Neural progenitor cell (in vitro differentiated cells): Measurements from ENCODE around the gene NFE2.

Experiments used
- EZH2 ChIP-seq: fragments of 200-600 bp; sonication (generic); IDR thresholded peaks from 2 replicates; pipeline ENCODE4 v1.6.1; 2017; ENCODE audit warnings: antibody characterized with exemption, mild to moderate bottlenecking, moderate library complexity
- EZH2phosphoT487 ChIP-seq: fragments of 200-600 bp; sonication (generic); IDR thresholded peaks from 2 replicates; pipeline ENCODE4 v1.6.1; 2017; ENCODE audit warnings: antibody characterized with exemption
- TF ChIP-seq, protein P1 (sequence below): fragments of 200-600 bp; sonication (generic); IDR thresholded peaks from 2 replicates; pipeline ENCODE4 v1.5.1; 2017; ENCODE audit warnings: antibody characterized with exemption, mild to moderate bottlenecking

GRCh38 chr12:54349036-54349435 lies 48.2 kb upstream of the NFE2 start:
- TF ChIP-seq, protein P1, sequence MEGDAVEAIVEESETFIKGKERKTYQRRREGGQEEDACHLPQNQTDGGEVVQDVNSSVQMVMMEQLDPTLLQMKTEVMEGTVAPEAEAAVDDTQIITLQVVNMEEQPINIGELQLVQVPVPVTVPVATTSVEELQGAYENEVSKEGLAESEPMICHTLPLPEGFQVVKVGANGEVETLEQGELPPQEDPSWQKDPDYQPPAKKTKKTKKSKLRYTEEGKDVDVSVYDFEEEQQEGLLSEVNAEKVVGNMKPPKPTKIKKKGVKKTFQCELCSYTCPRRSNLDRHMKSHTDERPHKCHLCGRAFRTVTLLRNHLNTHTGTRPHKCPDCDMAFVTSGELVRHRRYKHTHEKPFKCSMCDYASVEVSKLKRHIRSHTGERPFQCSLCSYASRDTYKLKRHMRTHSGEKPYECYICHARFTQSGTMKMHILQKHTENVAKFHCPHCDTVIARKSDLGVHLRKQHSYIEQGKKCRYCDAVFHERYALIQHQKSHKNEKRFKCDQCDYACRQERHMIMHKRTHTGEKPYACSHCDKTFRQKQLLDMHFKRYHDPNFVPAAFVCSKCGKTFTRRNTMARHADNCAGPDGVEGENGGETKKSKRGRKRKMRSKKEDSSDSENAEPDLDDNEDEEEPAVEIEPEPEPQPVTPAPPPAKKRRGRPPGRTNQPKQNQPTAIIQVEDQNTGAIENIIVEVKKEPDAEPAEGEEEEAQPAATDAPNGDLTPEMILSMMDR: no peak
- TF ChIP-seq EZH2phosphoT487 (no peak), EZH2 (no peak)
